HCT116 (cell line): Measurements from ENCODE around the gene FHIT. TPM values are rescaled to one million over a fixed set of nuclear protein-coding genes. Genes with fewer than 3 reads are reported as not detected.

Source experiments
- ATAC-seq: fragments of 200-7000 bp; cut with Tn5 transposase; 2 replicates; pipeline ENCODE4 v1.9.1; 2020; ENCODE audit warnings: mild to moderate bottlenecking, moderate library complexity
- BruUV-seq: library from RNA; stranded (reverse); fragments of 400-500 nt; replicated peaks from 2 replicates; lab custom pipeline; 2021; lab: Mats Ljungman, UMichigan
- CTCF ChIA-PET: fragments of 300-600 bp; sonication (Branson Sonifier 250); formaldehyde crosslinking; loops from one replicate; lab custom pipeline; 2021; ENCODE audit warnings: antibody characterized with exemption; lab: Charles Lee
- POLR2A ChIA-PET: fragments of 300-600, 350-600 bp; sonication (Branson Sonifier 250); formaldehyde crosslinking; loops from one replicate; lab custom pipeline; 2021; ENCODE audit warnings: antibody characterized with exemption; lab: Charles Lee
- RAD21 ChIA-PET, 2 experiments: fragments of 300-600 bp; sonication (Branson Sonifier 250); formaldehyde crosslinking; loops; one replicate each; lab custom pipeline; 2023; ENCODE audit warnings: low total read pairs in 2 of 2; ENCODE audit not compliant: uncharacterized antibody in 2 of 2, unreplicated experiment in 2 of 2, low non-redundant PET in 1 of 2; lab: Charles Lee
- DNase-seq: peaks from one replicate; pipeline ENCODE4 v3.0.0-alpha.2; 2010; ENCODE audit warnings: low read depth, low spot score
- H2AFZ ChIP-seq: fragments of 200-600 bp; shearing (Covaris generic), sonication (generic); 2 replicates; pipeline ENCODE4 v1.6.1; 2017; ENCODE audit warnings: low read depth, mixed run types, mixed read lengths, antibody characterized with exemption, low read length; ENCODE audit not compliant: poor library complexity, severe bottlenecking
- H3K27ac ChIP-seq: 2 replicates; pipeline ENCODE4 v1.5.1; 2012; ENCODE audit warnings: low read depth, low read length
- H3K27me3 ChIP-seq: fragments of 200-600 bp; sonication (generic); 2 replicates; pipeline ENCODE4 v1.6.1; 2016; ENCODE audit warnings: mixed run types, low read length, mixed read lengths; ENCODE audit not compliant: insufficient read depth
- H3K36me3 ChIP-seq, 2 experiments: fragments of 200-500 bp in 1 of 2; fragments of 200-600 bp in 1 of 2; sonication (Bioruptor generic) in 1 of 2; sonication (generic) in 1 of 2; 2 replicates each; pipeline versions ENCODE4 v1.5.1 to v1.6.1; 2014 to 2016; ENCODE audit warnings: low read length in 2 of 2, inconsistent platforms in 1 of 2, mixed read lengths in 1 of 2, mixed run types in 1 of 2; ENCODE audit not compliant: insufficient read depth in 2 of 2, control insufficient read depth in 1 of 2
- H3K4me1 ChIP-seq, 2 experiments: fragments of 200-600 bp in 1 of 2; sonication (generic) in 1 of 2; 2 replicates each; pipeline versions ENCODE4 v1.5.1 to v1.6.1; 2012 to 2017; ENCODE audit warnings: low read length in 2 of 2, inconsistent platforms in 1 of 2, mild to moderate bottlenecking in 1 of 2, mixed read lengths in 1 of 2, mixed run types in 1 of 2, moderate library complexity in 1 of 2; ENCODE audit not compliant: insufficient read depth in 2 of 2, control insufficient read depth in 1 of 2
- H3K4me2 ChIP-seq: fragments of 200-600 bp; sonication (generic); 2 replicates; pipeline ENCODE4 v1.6.1; 2017; ENCODE audit warnings: mixed run types, low read length, mixed read lengths
- H3K4me3 ChIP-seq, 2 experiments: fragments of 200-600 bp in 1 of 2; sonication (generic) in 1 of 2; replicated peaks in 1 of 2; 2 replicates each; pipeline ENCODE4 v1.5.1; 2011 to 2016; ENCODE audit warnings: low read length in 2 of 2, control low read depth in 1 of 2, low read depth in 1 of 2, mild to moderate bottlenecking in 1 of 2, mixed read lengths in 1 of 2, mixed run types in 1 of 2
- H3K79me2 ChIP-seq: fragments of 200-600 bp; sonication (generic); 2 replicates; pipeline ENCODE4 v1.6.1; 2017; ENCODE audit warnings: mild to moderate bottlenecking, mixed run types, low read length, moderate library complexity, mixed read lengths; ENCODE audit not compliant: insufficient read depth
- H3K9ac ChIP-seq: fragments of 200-600 bp; sonication (generic); 2 replicates; pipeline ENCODE4 v1.6.1; 2016; ENCODE audit warnings: low read length, mixed read lengths
- H3K9me2 ChIP-seq: fragments of 200-600 bp; sonication (generic), shearing (Covaris generic); 2 replicates; pipeline ENCODE4 v1.6.1; 2017; ENCODE audit warnings: mixed run types, mild to moderate bottlenecking, moderate library complexity; ENCODE audit not compliant: insufficient read depth
- H3K9me3 ChIP-seq, 2 experiments: fragments of 200-500 bp in 1 of 2; fragments of 200-600 bp in 1 of 2; sonication (Bioruptor generic) in 1 of 2; sonication (generic) in 1 of 2; 2 replicates each; pipeline ENCODE4 v1.6.1; 2014 to 2017; ENCODE audit warnings: low read length in 2 of 2, mixed read lengths in 2 of 2, inconsistent platforms in 1 of 2, low read depth in 1 of 2, mild to moderate bottlenecking in 1 of 2, mixed run types in 1 of 2, moderate library complexity in 1 of 2; ENCODE audit not compliant: control insufficient read depth in 1 of 2, insufficient read depth in 1 of 2
- H4K20me1 ChIP-seq: fragments of 200-600 bp; sonication (generic), shearing (Covaris generic); 2 replicates; pipeline ENCODE4 v1.6.1; 2017; ENCODE audit warnings: mixed run types, mild to moderate bottlenecking, moderate library complexity; ENCODE audit not compliant: insufficient read depth
- CBX3 ChIP-seq: IDR thresholded peaks from 2 replicates; pipeline ENCODE4 v1.6.1; 2012; ENCODE audit warnings: low read depth
- CEBPB ChIP-seq: IDR thresholded peaks from 2 replicates; pipeline ENCODE4 v1.6.1; 2012; ENCODE audit warnings: low read depth
- EGR1 ChIP-seq: IDR thresholded peaks from 2 replicates; pipeline ENCODE4 v1.6.1; 2012; ENCODE audit warnings: low read depth
- EZH2 ChIP-seq: fragments of 200-600 bp; sonication (generic); IDR thresholded peaks from 2 replicates; pipeline ENCODE4 v1.6.1; 2017; ENCODE audit warnings: antibody characterized with exemption, mixed run types
- EZH2phosphoT487 ChIP-seq: fragments of 200-600 bp; IDR thresholded peaks from 2 replicates; pipeline ENCODE4 v1.6.1; 2018; ENCODE audit warnings: antibody characterized with exemption, borderline replicate concordance
- JUND ChIP-seq: IDR thresholded peaks from 2 replicates; pipeline ENCODE4 v1.6.1; 2012
- POLR2A ChIP-seq: IDR thresholded peaks from 2 replicates; pipeline ENCODE4 v1.7.0; 2011; ENCODE audit warnings: borderline replicate concordance; ENCODE audit not compliant: insufficient read depth, insufficient read length; ENCODE audit errors: extremely low read depth
- RAD21 ChIP-seq: IDR thresholded peaks from 2 replicates; pipeline ENCODE4 v1.6.1; 2012; ENCODE audit warnings: low read depth, mild to moderate bottlenecking
- SIN3A ChIP-seq: IDR thresholded peaks from 2 replicates; pipeline ENCODE4 v1.6.1; 2012; ENCODE audit warnings: low read depth
- SRF ChIP-seq: IDR thresholded peaks from 2 replicates; pipeline ENCODE4 v1.6.1; 2012; ENCODE audit warnings: low read depth
- ZBTB33 ChIP-seq: IDR thresholded peaks from 2 replicates; pipeline ENCODE4 v1.6.1; 2011; ENCODE audit warnings: mild to moderate bottlenecking, low read length, moderate library complexity; ENCODE audit not compliant: insufficient replicate concordance; ENCODE audit errors: extremely low read depth
- ZNF274 ChIP-seq: fragments of 200-500 bp; sonication (Bioruptor generic); IDR thresholded peaks from 2 replicates; pipeline ENCODE4 v1.6.1; 2014; ENCODE audit warnings: mild to moderate bottlenecking, low read depth, low read length, inconsistent platforms
- intact Hi-C: fragments of 100-400 bp; cut with micrococcal nuclease; formaldehyde crosslinking; loops from 2 replicates; pipeline ENCODE4 v1.10.0; 2022
- total RNA-seq: library from RNA; stranded (reverse); gene quantifications from one replicate; pipeline ENCODE4 v1.2.1, GENCODE V29; 2021; ENCODE audit not compliant: unreplicated experiment

Gene FHIT
- total RNA-seq, 1 experiment from 2014 or later = 20.1 TPM

- ChIA-PET RAD21 (no interaction called here), CTCF (no interaction called here), POLR2A (no interaction called here)
- no TSS peak for BruUV-seq
- no peaks in the 10 kb centered on the region for H3K36me3 ChIP-seq
- no peaks in the 10 kb centered on the region for H3K9me3 ChIP-seq
- intact Hi-C loops = no loop called here
- H3K4me1 ChIP-seq = no peaks in the 10 kb centered on the region
- H3K9ac ChIP-seq = no peak overlapping the region
- no peaks in the 10 kb centered on the region; the same call in 1 of the 2 replicates for H4K20me1 ChIP-seq
- H3K4me3 ChIP-seq = no peak overlapping the region
- TF ChIP-seq SRF (no peak), EZH2phosphoT487 (no peak), SIN3A (no peak), POLR2A (no peak), JUND (no peak), CEBPB (no peak), EGR1 (no peak)
- no peak overlapping the region for H3K4me2 ChIP-seq
- H3K27me3 ChIP-seq = no peaks in the 10 kb centered on the region
- ATAC-seq (no peak), DNase-seq (no peak)
- H3K79me2 ChIP-seq = no peaks in the 10 kb centered on the region
- H3K27ac ChIP-seq = no peak overlapping the region
- no peak overlapping the region for H2AFZ ChIP-seq
- no peaks in the 10 kb centered on the region for H3K9me2 ChIP-seq
Measured at GRCh38 chr3:60445446-60445845, 805.8 kb downstream of the FHIT start.

GRCh38 chr3:60444898-60445437, 806.3 kb downstream of the FHIT start:
- Histone ChIP-seq H3K27me3 (no peaks in the 10 kb centered on the region), H2AFZ (no peak overlapping the region)
- TF ChIP-seq ZNF274 = no peak
- TF ChIP-seq RAD21 = no peak
- TF ChIP-seq JUND = no peak
- TF ChIP-seq POLR2A = no peak
- no peak for TF ChIP-seq CBX3
- no peak for TF ChIP-seq SRF
- TF ChIP-seq EZH2 = no peak
- no peak for TF ChIP-seq CEBPB
- no peak for TF ChIP-seq ZBTB33
- TF ChIP-seq, all 23 proteins: peak for 0
- Histone ChIP-seq H4K20me1 (no peaks in the 10 kb centered on the region; the same call in 1 of the 2 replicates), H3K27ac (no peak overlapping the region), H3K79me2 (no peaks in the 10 kb centered on the region), H3K9ac (no peak overlapping the region), H3K4me3 (no peak overlapping the region), H3K9me3 (no peaks in the 10 kb centered on the region), H3K4me2 (no peak overlapping the region), H3K9me2 (no peaks in the 10 kb centered on the region), H3K4me1 (no peaks in the 10 kb centered on the region), H3K36me3 (no peaks in the 10 kb centered on the region)
- no peak for ATAC-seq
- RAD21 ChIA-PET = no interaction called here
- BruUV-seq = no TSS peak
- CTCF ChIA-PET = no interaction called here
- no peak for DNase-seq
- intact Hi-C loops = no loop called here
- POLR2A ChIA-PET = no interaction called here
